ENCODE results near the gene CREB5. TPM values are rescaled to one million over a fixed set of nuclear protein-coding genes. Genes with fewer than 3 reads are reported as not detected.

The CREB5 gene
- total RNA-seq, 2 experiments from 2014 or later: 0.19 to 0.22 TPM

- ChIA-PET CTCF (no interaction called here), POLR2A (no interaction called here)
- ATAC-seq (ENCODE audit: poor library complexity) (no peak), DNase-seq (no peak)
- no peak for TF ChIP-seq CTCF (IDR thresholded peaks at IDR 0.05)
- no peak overlapping the region for H3K27ac Mint-ChIP-seq
- Histone ChIP-seq H3K4me1 (ENCODE audit: insufficient read depth, low read length) (no peaks in the 10 kb centered on the region), H3K9me3 (ENCODE audit: control insufficient read depth in 1 of 2, insufficient read depth in 1 of 2, low read length in 2 of 2) (no peaks in the 10 kb centered on the region), H3K4me3 (ENCODE audit: low read length) (no peak overlapping the region), H3K27ac (ENCODE audit: low read depth in 1 of 2, low read length in 2 of 2) (no peak overlapping the region), H3K27me3 (ENCODE audit: control insufficient read depth in 1 of 2, insufficient read depth in 2 of 2, low read length in 2 of 2) (no peaks in the 10 kb centered on the region), H3K36me3 (ENCODE audit: insufficient read depth, low read length) (no peaks in the 10 kb centered on the region)
- H3K36me3 Mint-ChIP-seq (ENCODE audit: low read depth): no peaks in the 10 kb centered on the region
- no peaks in the 10 kb centered on the region for H3K4me1 Mint-ChIP-seq (ENCODE audit: low read depth)
- no peaks in the 10 kb centered on the region for H3K9me3 Mint-ChIP-seq
- peaks cover 14% of the 10 kb centered on the region for H3K27me3 Mint-ChIP-seq
- intact Hi-C loops (cut with DNase I, micrococcal nuclease): no loop called here
- H3K4me3 Mint-ChIP-seq: no peak overlapping the region
Measured at GRCh38 chr7:28512668-28513440, 100.5 kb downstream of the CREB5 start.

- CTCF ChIA-PET: no interaction called here
- no peak overlapping the region for H3K4me3 ChIP-seq (ENCODE audit: low read length)
- no peaks in the 10 kb centered on the region for H3K4me1 Mint-ChIP-seq (ENCODE audit: low read depth)
Measured at GRCh38 chr7:28516390-28517172, 104.3 kb downstream of the CREB5 start.

GRCh38 chr7:28517206-28517605, 104.9 kb downstream of the CREB5 start:
- no peaks in the 10 kb centered on the region for H3K4me1 Mint-ChIP-seq (ENCODE audit: low read depth)
- no peaks in the 10 kb centered on the region for H3K36me3 ChIP-seq (ENCODE audit: insufficient read depth, low read length)
- ChIA-PET POLR2A (no interaction called here), CTCF (no interaction called here)
- no peak overlapping the region for H3K27ac Mint-ChIP-seq
- intact Hi-C loops (cut with DNase I, micrococcal nuclease): no loop called here
- no peak overlapping the region for H3K27ac ChIP-seq (ENCODE audit: low read depth in 1 of 2, low read length in 2 of 2)
- no peaks in the 10 kb centered on the region for H3K9me3 ChIP-seq (ENCODE audit: control insufficient read depth in 1 of 2, insufficient read depth in 1 of 2, low read length in 2 of 2)
- no peaks in the 10 kb centered on the region for H3K4me1 ChIP-seq (ENCODE audit: insufficient read depth, low read length)
- TF ChIP-seq CTCF (IDR thresholded peaks at IDR 0.05): no peak
- H3K36me3 Mint-ChIP-seq (ENCODE audit: low read depth): no peaks in the 10 kb centered on the region
- ATAC-seq (ENCODE audit: poor library complexity): no peak
- H3K4me3 Mint-ChIP-seq: no peak overlapping the region
- no peaks in the 10 kb centered on the region for H3K27me3 ChIP-seq (ENCODE audit: control insufficient read depth in 1 of 2, insufficient read depth in 2 of 2, low read length in 2 of 2)
- no peak for DNase-seq
- H3K9me3 Mint-ChIP-seq: no peaks in the 10 kb centered on the region
- H3K27me3 Mint-ChIP-seq: peaks cover 4% of the 10 kb centered on the region
- no peak overlapping the region for H3K4me3 ChIP-seq (ENCODE audit: low read length)

More at GRCh38 chr7:28516390-28517172, 104.3 kb downstream of the CREB5 start:
- Histone ChIP-seq H3K9me3 (ENCODE audit: control insufficient read depth in 1 of 2, insufficient read depth in 1 of 2, low read length in 2 of 2) (no peaks in the 10 kb centered on the region), H3K27me3 (ENCODE audit: control insufficient read depth in 1 of 2, insufficient read depth in 2 of 2, low read length in 2 of 2) (no peaks in the 10 kb centered on the region), H3K4me1 (ENCODE audit: insufficient read depth, low read length) (no peaks in the 10 kb centered on the region), H3K27ac (ENCODE audit: low read depth in 1 of 2, low read length in 2 of 2) (no peak overlapping the region), H3K36me3 (ENCODE audit: insufficient read depth, low read length) (no peaks in the 10 kb centered on the region)
- Mint-ChIP-seq H3K4me3 (no peak overlapping the region), H3K36me3 (ENCODE audit: low read depth) (no peaks in the 10 kb centered on the region), H3K27ac (no peak overlapping the region), H3K27me3 (peaks cover 8% of the 10 kb centered on the region), H3K9me3 (no peaks in the 10 kb centered on the region)
- ATAC-seq (ENCODE audit: poor library complexity): no peak
- intact Hi-C loops (cut with DNase I, micrococcal nuclease): no loop called here
- POLR2A ChIA-PET: no interaction called here
- no peak for DNase-seq
- no peak for TF ChIP-seq CTCF (IDR thresholded peaks at IDR 0.05)
